ENCODE measurements around the gene NKX6-2.
A peak's percentile ranks its signal among the peaks of the same experiment; 100 is the strongest.

The NKX6-2 gene

DNA sequence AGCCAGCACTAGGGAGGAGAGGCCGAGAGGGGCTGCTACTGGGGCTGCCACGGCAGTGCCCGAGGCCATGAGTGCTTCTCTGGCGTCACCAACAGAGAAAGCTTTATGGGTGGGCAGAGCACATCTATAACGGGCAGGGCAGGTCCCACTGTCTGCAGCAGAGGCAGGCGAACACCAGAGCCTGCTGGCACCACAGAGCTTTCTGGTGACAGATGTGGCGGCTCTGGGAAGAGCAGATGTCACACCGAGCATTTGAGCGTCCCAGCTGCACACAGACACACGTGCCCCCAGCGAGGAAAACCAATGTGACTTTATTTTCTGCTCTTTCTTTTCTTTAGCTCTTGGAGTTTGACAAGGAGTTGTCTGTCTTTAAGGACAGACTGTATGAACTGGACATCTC is 20.5 kb downstream of the NKX6-2 start:
- ChIA-PET CTCF (no interaction called here), POLR2A (no interaction called here)
- DNase-seq (ENCODE audit: extremely low spot score): no peak
- TF ChIP-seq, protein P1, sequence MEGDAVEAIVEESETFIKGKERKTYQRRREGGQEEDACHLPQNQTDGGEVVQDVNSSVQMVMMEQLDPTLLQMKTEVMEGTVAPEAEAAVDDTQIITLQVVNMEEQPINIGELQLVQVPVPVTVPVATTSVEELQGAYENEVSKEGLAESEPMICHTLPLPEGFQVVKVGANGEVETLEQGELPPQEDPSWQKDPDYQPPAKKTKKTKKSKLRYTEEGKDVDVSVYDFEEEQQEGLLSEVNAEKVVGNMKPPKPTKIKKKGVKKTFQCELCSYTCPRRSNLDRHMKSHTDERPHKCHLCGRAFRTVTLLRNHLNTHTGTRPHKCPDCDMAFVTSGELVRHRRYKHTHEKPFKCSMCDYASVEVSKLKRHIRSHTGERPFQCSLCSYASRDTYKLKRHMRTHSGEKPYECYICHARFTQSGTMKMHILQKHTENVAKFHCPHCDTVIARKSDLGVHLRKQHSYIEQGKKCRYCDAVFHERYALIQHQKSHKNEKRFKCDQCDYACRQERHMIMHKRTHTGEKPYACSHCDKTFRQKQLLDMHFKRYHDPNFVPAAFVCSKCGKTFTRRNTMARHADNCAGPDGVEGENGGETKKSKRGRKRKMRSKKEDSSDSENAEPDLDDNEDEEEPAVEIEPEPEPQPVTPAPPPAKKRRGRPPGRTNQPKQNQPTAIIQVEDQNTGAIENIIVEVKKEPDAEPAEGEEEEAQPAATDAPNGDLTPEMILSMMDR (IDR thresholded peaks at IDR 0.05; ENCODE audit: control extremely low read depth, extremely low read depth, low read depth, missing control alignments): no peak

GRCh38 chr10:132764108-132764507 is 21.8 kb downstream of the NKX6-2 start:
- ChIA-PET POLR2A (no interaction called here), CTCF (no interaction called here)
- TF ChIP-seq, protein P1 (IDR thresholded peaks at IDR 0.05; ENCODE audit: control extremely low read depth, extremely low read depth, low read depth, missing control alignments): no peak
- no peak for DNase-seq (ENCODE audit: extremely low spot score)

GRCh38 chr10:132763545-132763944 is 22.4 kb downstream of the NKX6-2 start:
- TF ChIP-seq, protein P1 (IDR thresholded peaks at IDR 0.05; ENCODE audit: control extremely low read depth, extremely low read depth, low read depth, missing control alignments): no peak
- DNase-seq (ENCODE audit: extremely low spot score): no peak
- ChIA-PET CTCF (no interaction called here), POLR2A (no interaction called here)

- TF ChIP-seq, protein P1 (IDR thresholded peaks at IDR 0.05; ENCODE audit: control extremely low read depth, extremely low read depth, low read depth, missing control alignments): no peak
- ChIA-PET POLR2A (no interaction called here), CTCF (interaction anchor here (1.1 kb wide), 1 partner anchor 11 kb away, joined by 3 read pairs; no protein-coding TSS in a partner anchor)
- peak; percentile 48 for DNase-seq (ENCODE audit: extremely low spot score)
Measured at GRCh38 chr10:132762267-132762666, 23.7 kb downstream of the NKX6-2 start.

DNA sequence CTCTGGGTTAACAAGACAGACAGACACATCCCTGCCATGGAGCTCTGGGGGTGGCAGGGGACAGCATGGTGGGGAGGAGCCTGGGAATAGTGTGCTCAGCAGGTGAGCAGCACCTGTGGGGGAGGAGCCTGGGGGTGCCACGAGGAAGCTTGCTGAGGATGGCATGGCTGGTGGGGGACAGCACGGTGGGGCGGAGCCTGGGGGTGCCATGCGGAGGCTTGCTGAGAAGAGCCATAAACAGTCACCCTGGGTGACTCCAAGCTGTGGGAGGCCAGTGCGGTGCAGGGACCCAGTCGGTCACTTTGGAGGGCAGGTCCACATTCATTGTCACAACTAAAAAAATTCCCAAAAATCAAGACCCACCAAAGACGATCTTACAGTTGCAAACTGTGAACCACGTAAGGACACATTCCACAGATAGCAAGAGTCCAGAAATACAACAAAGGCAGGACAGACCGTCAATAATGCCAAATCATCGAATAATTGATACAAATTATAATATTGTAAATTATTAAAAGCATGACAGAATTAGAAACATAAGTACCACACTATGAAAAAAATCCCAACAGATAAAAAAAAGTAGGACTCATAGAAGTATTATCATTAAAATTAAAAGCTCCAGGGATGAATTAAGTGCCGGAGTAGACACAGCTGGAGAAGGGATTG is 24.4 kb downstream of the NKX6-2 start:
- ChIA-PET CTCF (interaction anchor here (1.1 kb wide), 1 partner anchor 12 kb away, joined by 3 read pairs; no protein-coding TSS in a partner anchor), POLR2A (no interaction called here)
- TF ChIP-seq, protein P1 (IDR thresholded peaks at IDR 0.05; ENCODE audit: control extremely low read depth, extremely low read depth, low read depth, missing control alignments): no peak

DNA sequence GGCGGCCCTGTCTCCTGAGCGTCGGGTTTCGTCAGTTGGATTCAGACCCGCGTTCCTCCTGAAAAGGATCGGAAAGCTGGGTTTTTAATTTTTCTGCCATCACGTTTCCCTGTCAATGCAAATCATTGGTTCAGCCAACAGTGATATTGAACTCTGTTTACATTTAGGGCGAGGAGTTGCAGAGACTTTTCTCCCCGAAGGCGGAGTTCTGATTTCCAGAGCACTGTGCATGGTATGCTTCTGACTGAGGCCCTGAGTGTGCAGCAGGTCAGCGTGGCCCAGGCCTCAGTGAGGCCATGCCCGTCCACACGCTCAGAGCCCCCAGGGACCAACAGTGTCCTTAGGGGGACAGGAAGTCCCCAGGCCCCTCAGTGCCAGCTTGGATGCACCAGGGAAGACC is 27.1 kb downstream of the NKX6-2 start:
- POLR2A ChIA-PET: no interaction called here
- DNase-seq (ENCODE audit: extremely low spot score): no peak
- TF ChIP-seq, protein P1 (IDR thresholded peaks at IDR 0.05; ENCODE audit: control extremely low read depth, extremely low read depth, low read depth, missing control alignments): no peak
- CTCF ChIA-PET: no interaction called here

More for the DNA sequence above, 24.4 kb downstream of the NKX6-2 start:
- no peak for DNase-seq (ENCODE audit: extremely low spot score)

All from GM10248 (cell line).